Right lobe of liver (tissue), 6 donors: Measurements from ENCODE around the gene ROBO2. TPM values are rescaled to one million over a fixed set of nuclear protein-coding genes. Genes with fewer than 3 reads are reported as not detected.

Source experiments
- ATAC-seq, 4 donors: fragments of 200-7000 bp; cut with Tn5 transposase; one replicate each; pipeline ENCODE4 v1.9.1; 2020; ENCODE audit warnings: mild to moderate bottlenecking in 4 of 4, moderate library complexity in 4 of 4
- DNase-seq, 3 donors: peaks; one replicate each; pipeline ENCODE4 v3.0.0-alpha.2; 2020
- H3K27ac ChIP-seq, 3 donors: fragments of 200-600 bp; one replicate each; pipeline ENCODE4 v1.8.0; 2022
- H3K27me3 ChIP-seq, 2 donors: fragments of 200-600 bp; one replicate each; pipeline ENCODE4 v1.8.0; 2022
- H3K36me3 ChIP-seq, 4 donors: fragments of 200-600 bp; sonication (generic) in 1 of 4; one replicate each; pipeline versions ENCODE4 v1.5.1 to v1.8.0; 2017 to 2022; ENCODE audit warnings: control low read depth in 1 of 4
- H3K4me1 ChIP-seq, 4 donors: fragments of 200-600 bp; sonication (generic) in 1 of 4; one replicate each; pipeline versions ENCODE4 v1.5.1 to v1.8.0; 2017 to 2022; ENCODE audit warnings: control low read depth in 1 of 4
- H3K4me3 ChIP-seq, 3 donors: fragments of 200-600 bp; one replicate each; pipeline ENCODE4 v1.8.0; 2022
- H3K9me3 ChIP-seq, 4 donors: fragments of 200-600 bp; sonication (generic) in 1 of 4; one replicate each; pipeline versions ENCODE4 v1.5.1 to v1.8.0; 2017 to 2022; ENCODE audit warnings: control low read depth in 1 of 4
- POLR2A ChIP-seq: fragments of 450-650 bp; IDR thresholded peaks from one replicate; pipeline ENCODE4 v1.6.1; 2017; ENCODE audit warnings: antibody characterized with exemption, mild to moderate bottlenecking
- WGBS: methylation state at CpG from one replicate; pipeline ENCODE4 v1.1.6; 2018; ENCODE audit warnings: low coverage, low lambda C conversion rate; ENCODE audit not compliant: insufficient coverage; ENCODE audit errors: missing lambda C conversion rate; 5-methylcytosine and 5-hydroxymethylcytosine counted together
- intact Hi-C, 2 donors: fragments of 100-400 bp; cut with DNase I; formaldehyde crosslinking; loops; one replicate each; pipeline versions ENCODE4 v1.11.2 to v1.14.1; 2022
- total RNA-seq, 6 experiments: library from RNA; depleted of rRNA in 2 of 6; stranded (reverse); fragments of >200 nt in 2 of 6; fragmentation: NEBNext Ultra II Directional in 3 of 6; extraction: Animal tissue kit (Norgen Biotek cat#: 25700) in 3 of 6; gene quantifications; one replicate each; pipeline versions ENCODE4 v1.1.0 to v1.2.4, GENCODE V29; 2016 to 2023
- TF ChIP-seq, protein P1 (sequence below), 4 donors: fragments of 200-600 bp in 3 of 4; fragments of 450-650 bp in 1 of 4; IDR thresholded peaks; one replicate each; pipeline versions ENCODE4 v1.5.1 to v1.8.0; 2016 to 2022; ENCODE audit warnings: antibody characterized with exemption in 4 of 4, mild to moderate bottlenecking in 2 of 4
- donor health status: DM: no; HTN: yes; CAD: no.
- donor health status: DM: no; HTN: no; CAD: no.
- donor health status: DM: no; HTN: no; CAD: no.
- donor health status: DM: no; HTN: yes; CAD: no.
- donor health status: DM: no; HTN: yes; CAD: no.

ROBO2 gene
- total RNA-seq, 6 experiments from 2014 or later, result 0.07 to 1.7 (median 0.67) TPM

DNA sequence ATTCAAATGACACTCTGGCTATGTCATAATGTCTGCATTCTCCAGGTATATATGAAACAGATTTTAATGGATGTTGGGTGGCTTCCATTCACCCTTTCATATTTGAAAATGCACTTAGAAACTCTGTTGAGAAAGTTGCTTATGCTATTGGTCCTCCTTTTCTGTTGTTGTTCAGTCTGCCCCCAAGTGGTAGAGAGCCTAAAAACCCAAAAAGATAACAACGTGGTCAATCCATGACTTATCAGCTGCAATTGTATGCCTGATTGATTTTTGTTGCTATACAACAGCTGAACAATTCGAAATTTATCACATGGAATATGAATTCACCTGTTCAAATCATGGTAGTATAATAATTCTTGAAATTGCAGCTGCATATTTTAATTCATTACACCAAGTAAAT, 279.8 kb downstream of the ROBO2 start:
- H3K36me3 ChIP-seq, result no peaks in the 10 kb centered on the region
- intact Hi-C loops, result no loop called here
- no peaks in the 10 kb centered on the region for H3K4me1 ChIP-seq
- ATAC-seq (peak in 2 of 4 donors; percentile 30 to 48), DNase-seq (no peak)
- H3K27ac ChIP-seq, result no peak overlapping the region
- peak overlapping the region in 1 of 3 donors; percentile 25 for H3K4me3 ChIP-seq
- no peaks in the 10 kb centered on the region for H3K9me3 ChIP-seq
- TF ChIP-seq, protein P1, sequence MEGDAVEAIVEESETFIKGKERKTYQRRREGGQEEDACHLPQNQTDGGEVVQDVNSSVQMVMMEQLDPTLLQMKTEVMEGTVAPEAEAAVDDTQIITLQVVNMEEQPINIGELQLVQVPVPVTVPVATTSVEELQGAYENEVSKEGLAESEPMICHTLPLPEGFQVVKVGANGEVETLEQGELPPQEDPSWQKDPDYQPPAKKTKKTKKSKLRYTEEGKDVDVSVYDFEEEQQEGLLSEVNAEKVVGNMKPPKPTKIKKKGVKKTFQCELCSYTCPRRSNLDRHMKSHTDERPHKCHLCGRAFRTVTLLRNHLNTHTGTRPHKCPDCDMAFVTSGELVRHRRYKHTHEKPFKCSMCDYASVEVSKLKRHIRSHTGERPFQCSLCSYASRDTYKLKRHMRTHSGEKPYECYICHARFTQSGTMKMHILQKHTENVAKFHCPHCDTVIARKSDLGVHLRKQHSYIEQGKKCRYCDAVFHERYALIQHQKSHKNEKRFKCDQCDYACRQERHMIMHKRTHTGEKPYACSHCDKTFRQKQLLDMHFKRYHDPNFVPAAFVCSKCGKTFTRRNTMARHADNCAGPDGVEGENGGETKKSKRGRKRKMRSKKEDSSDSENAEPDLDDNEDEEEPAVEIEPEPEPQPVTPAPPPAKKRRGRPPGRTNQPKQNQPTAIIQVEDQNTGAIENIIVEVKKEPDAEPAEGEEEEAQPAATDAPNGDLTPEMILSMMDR (IDR thresholded peaks at IDR 0.05), result peak in 2 of 4 donors; percentile 19 to 36
- no peak for TF ChIP-seq POLR2A
- no peaks in the 10 kb centered on the region for H3K27me3 ChIP-seq
- WGBS, result 4% methylated on average over 2 of the region's 2 CpGs

DNA sequence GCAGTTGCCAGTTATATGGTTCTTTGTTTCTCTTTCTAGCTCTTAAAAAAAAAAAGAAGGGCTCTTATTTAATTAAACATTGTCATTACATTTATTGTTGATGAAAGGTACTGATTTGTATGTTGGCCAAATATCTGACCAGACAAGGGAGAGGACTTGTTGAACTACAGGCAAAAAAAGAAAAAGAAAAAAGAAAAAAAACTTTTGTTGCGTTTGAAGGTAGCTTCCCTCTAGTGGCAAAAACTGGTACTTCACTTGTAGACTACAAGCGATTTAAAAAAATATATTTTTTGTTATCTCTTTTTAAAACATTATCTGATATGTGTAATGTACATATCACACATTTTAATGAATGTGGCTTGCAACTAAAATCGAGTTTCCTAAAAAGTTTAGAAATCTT, 280.6 kb downstream of the ROBO2 start:
- no peak overlapping the region for H3K27ac ChIP-seq
- TF ChIP-seq POLR2A, result no peak
- TF ChIP-seq, protein P1 (IDR thresholded peaks at IDR 0.05), result peak; percentile 29 to 76 (median 70)
- DNase-seq (no peak), ATAC-seq (peak in 3 of 4 donors; percentile 32 to 61 (median 34))
- H3K9me3 ChIP-seq, result no peaks in the 10 kb centered on the region
- intact Hi-C loops, result no loop called here
- no peaks in the 10 kb centered on the region for H3K4me1 ChIP-seq
- 6% methylated on average over 3 of the region's 3 CpGs for WGBS
- H3K36me3 ChIP-seq, result no peaks in the 10 kb centered on the region
- H3K27me3 ChIP-seq, result no peaks in the 10 kb centered on the region
- peak overlapping the region in 2 of 3 donors; percentile 22 to 25 for H3K4me3 ChIP-seq

DNA sequence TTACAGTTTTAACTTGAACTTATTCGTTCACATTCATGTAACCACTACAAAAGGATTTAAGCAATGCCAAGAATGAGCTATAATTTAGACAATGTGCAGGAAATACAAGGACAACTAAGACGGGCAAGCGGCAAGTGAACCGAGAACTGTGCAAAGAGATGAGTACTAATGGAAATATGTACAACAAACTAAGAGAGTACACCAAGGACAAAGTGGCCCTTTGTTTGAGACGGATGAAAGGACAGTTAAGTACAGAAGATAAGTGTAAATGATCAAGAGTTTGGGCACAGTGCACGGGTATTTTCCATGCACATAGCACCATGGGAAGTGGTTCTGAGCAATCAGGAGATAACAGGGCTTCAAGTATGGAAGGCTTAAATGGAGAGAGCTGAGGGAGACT, 281.7 kb downstream of the ROBO2 start:
- WGBS, result 73% methylated on average over 6 of the region's 6 CpGs
- TF ChIP-seq POLR2A, result no peak
- TF ChIP-seq, protein P1 (IDR thresholded peaks at IDR 0.05), result no peak
- ATAC-seq, result no peak

DNA sequence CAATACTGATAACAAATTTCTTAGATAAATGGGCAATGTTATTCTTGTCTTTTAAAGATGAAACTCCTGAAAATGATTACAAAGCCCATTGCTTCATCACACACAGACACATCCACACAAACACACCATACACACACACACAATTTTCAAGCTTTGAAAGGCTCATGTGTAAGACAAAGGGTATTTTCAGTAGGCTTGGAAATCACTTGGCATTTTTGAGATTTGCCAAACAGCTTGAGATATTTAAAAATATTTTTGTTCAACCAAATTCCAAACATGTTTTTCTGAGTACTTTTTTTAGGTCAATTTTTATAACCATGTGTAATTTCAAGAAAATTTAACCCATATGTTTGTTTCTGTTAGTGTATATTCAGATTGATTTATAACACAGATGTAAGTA, 283.7 kb downstream of the ROBO2 start:
- intact Hi-C loops, result no loop called here
- H3K4me1 ChIP-seq, result no peaks in the 10 kb centered on the region
- TF ChIP-seq, protein P1 (IDR thresholded peaks at IDR 0.05), result no peak
- no peak for TF ChIP-seq POLR2A
- no peak overlapping the region for H3K27ac ChIP-seq
- no peak for ATAC-seq
- H3K9me3 ChIP-seq, result no peaks in the 10 kb centered on the region
- no peak for DNase-seq
- no peaks in the 10 kb centered on the region for H3K36me3 ChIP-seq
- H3K27me3 ChIP-seq, result no peaks in the 10 kb centered on the region
- no peak overlapping the region for H3K4me3 ChIP-seq

More for the DNA sequence above, 281.7 kb downstream of the ROBO2 start:
- Histone ChIP-seq H3K4me1 (no peaks in the 10 kb centered on the region), H3K9me3 (no peaks in the 10 kb centered on the region), H3K27ac (no peak overlapping the region), H3K27me3 (no peaks in the 10 kb centered on the region), H3K36me3 (no peaks in the 10 kb centered on the region), H3K4me3 (no peak overlapping the region)
- intact Hi-C loops, result no loop called here
- no peak for DNase-seq

DNA sequence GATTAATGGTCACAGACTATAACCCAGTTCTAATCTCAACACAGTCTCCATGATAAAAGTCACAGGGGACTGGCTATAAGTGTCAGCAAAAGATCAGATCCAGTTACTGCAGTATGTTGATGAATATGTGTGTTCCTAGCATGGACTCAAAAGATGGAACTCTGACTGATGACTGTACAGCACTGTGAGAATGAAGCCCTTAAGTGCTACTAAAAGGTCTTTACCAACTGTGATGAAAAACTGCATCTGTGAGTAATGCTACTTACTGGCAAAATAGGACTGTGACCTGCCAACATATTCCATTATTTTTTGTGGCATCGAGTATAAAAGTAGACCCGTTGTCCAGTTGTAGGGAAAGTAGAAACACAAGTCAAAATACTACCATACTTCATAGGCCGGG, 284.2 kb downstream of the ROBO2 start:
- no peaks in the 10 kb centered on the region for H3K4me1 ChIP-seq
- H3K9me3 ChIP-seq, result no peaks in the 10 kb centered on the region
- intact Hi-C loops, result no loop called here
- ATAC-seq, result no peak
- TF ChIP-seq POLR2A, result no peak
- TF ChIP-seq, protein P1 (IDR thresholded peaks at IDR 0.05), result no peak
- WGBS, result 88% methylated on average over 3 of the region's 3 CpGs
- no peak overlapping the region for H3K27ac ChIP-seq
- H3K27me3 ChIP-seq, result no peaks in the 10 kb centered on the region
- no peak overlapping the region for H3K4me3 ChIP-seq
- DNase-seq, result no peak
- no peaks in the 10 kb centered on the region for H3K36me3 ChIP-seq
